Esophagus muscularis mucosa (tissue), 4 donors: ENCODE measurements around the gene NHP2. TPM values are rescaled to one million over a fixed set of nuclear protein-coding genes. Genes with fewer than 3 reads are reported as not detected.

Source experiments
- DNase-seq: peaks from one replicate; pipeline ENCODE4 v3.0.0-alpha.2; 2017; ENCODE audit errors: extremely low spot score
- H3K27ac ChIP-seq, 4 donors: fragments of 200-600 bp; sonication (generic); replicated peaks in 1 of 4; 1 replicate in 3 of 4; 2 replicates in 1 of 4; pipeline ENCODE4 v1.5.1; 2016 to 2019; ENCODE audit warnings: mild to moderate bottlenecking in 1 of 4
- H3K27me3 ChIP-seq, 4 donors: fragments of 200-600 bp; sonication (generic); one replicate each; pipeline versions ENCODE4 v1.5.1 to v1.6.0; 2016 to 2019
- H3K36me3 ChIP-seq, 4 donors: fragments of 200-600 bp; sonication (generic); one replicate each; pipeline ENCODE4 v1.5.1; 2016 to 2019
- H3K4me1 ChIP-seq, 4 donors: fragments of 200-600 bp; sonication (generic); one replicate each; pipeline ENCODE4 v1.5.1; 2016 to 2019
- H3K4me3 ChIP-seq, 4 donors: fragments of 200-600 bp; sonication (generic); 1 replicate in 2 of 4; 2 replicates in 2 of 4; pipeline ENCODE4 v1.5.1; 2016 to 2019; ENCODE audit warnings: mild to moderate bottlenecking in 4 of 4, moderate library complexity in 1 of 4
- H3K9me3 ChIP-seq, 4 donors: fragments of 200-600 bp; sonication (generic); 1 replicate in 3 of 4; 2 replicates in 1 of 4; pipeline ENCODE4 v1.5.1; 2016 to 2019
- EP300 ChIP-seq: sonication (generic); formaldehyde crosslinking; IDR thresholded peaks from one replicate; pipeline ENCODE4 v1.6.1; 2017; ENCODE audit warnings: antibody characterized with exemption
- POLR2A ChIP-seq: fragments of 450-650 bp; IDR thresholded peaks from one replicate; pipeline ENCODE4 v1.6.1; 2017; ENCODE audit warnings: antibody characterized with exemption, moderate library complexity, mild to moderate bottlenecking, low read depth
- POLR2AphosphoS5 ChIP-seq, 2 donors: sonication (generic); formaldehyde crosslinking; IDR thresholded peaks; one replicate each; pipeline ENCODE4 v1.6.1; 2017; ENCODE audit warnings: antibody characterized with exemption in 2 of 2
- WGBS: methylation state at CpG from one replicate; pipeline ENCODE4 v1.1.5; 2018; 5-methylcytosine and 5-hydroxymethylcytosine counted together
- intact Hi-C: fragments of 100-400 bp; cut with DNase I; formaldehyde crosslinking; loops from one replicate; pipeline ENCODE4 v1.15.1; 2023
- total RNA-seq, 4 donors: library from RNA; depleted of rRNA; stranded (reverse); fragments of >200 nt; gene quantifications; one replicate each; pipeline versions ENCODE4 v1.1.0 to v1.2.1, GENCODE V29; 2016
- TF ChIP-seq, protein P1 (sequence below), 3 experiments: fragments of 200-600 bp in 2 of 3; fragments of 450-650 bp in 1 of 3; sonication (generic) in 2 of 3; IDR thresholded peaks; one replicate each; pipeline ENCODE4 v1.5.1; 2017 to 2019; ENCODE audit warnings: antibody characterized with exemption in 3 of 3, mild to moderate bottlenecking in 2 of 3, moderate library complexity in 1 of 3

The NHP2 gene
- total RNA-seq, 4 donors from 2014 or later, result 109 to 215 (median 162) TPM

DNA sequence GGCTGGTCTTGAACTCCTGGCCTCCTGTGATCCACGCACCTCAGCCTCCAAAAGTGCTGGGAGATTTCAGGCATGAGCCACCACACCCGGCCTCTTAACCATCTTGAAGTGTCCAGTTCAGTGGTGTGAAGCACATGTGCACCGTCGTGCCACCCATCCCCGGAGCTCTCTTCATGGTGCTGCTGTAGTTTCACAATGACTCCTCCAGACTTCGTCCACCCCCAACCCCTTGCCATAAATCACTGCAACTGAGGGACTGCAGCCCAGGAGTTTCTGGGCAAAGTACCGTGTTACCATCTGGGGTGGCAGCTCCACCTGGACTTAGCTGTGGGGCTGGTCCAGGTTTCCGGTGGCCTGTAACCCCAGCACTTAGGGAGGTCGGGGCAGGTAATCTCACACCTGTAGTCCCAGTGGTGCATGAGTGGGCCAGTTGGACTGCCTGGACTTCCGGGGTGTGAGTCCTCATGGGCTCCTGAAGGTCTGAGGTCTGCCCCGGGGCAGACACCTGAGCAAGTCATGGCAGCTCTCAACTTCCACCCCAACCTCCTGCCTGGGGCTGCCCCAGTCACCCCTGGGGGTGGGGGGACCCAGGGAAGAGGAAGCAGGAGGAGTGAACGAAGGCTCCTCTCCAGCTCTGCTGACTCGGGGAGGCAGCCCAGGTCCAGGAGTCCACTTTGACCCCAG is 47.0 kb downstream of the NHP2 start:
- H3K27me3 ChIP-seq, result peaks cover 0 to 25% (median 0%) of the 10 kb centered on the region in 4 donors
- intact Hi-C loops, result no loop called here
- no peak for DNase-seq
- no peaks in the 10 kb centered on the region for H3K9me3 ChIP-seq
- no peak overlapping the region for H3K27ac ChIP-seq
- TF ChIP-seq, protein P1, sequence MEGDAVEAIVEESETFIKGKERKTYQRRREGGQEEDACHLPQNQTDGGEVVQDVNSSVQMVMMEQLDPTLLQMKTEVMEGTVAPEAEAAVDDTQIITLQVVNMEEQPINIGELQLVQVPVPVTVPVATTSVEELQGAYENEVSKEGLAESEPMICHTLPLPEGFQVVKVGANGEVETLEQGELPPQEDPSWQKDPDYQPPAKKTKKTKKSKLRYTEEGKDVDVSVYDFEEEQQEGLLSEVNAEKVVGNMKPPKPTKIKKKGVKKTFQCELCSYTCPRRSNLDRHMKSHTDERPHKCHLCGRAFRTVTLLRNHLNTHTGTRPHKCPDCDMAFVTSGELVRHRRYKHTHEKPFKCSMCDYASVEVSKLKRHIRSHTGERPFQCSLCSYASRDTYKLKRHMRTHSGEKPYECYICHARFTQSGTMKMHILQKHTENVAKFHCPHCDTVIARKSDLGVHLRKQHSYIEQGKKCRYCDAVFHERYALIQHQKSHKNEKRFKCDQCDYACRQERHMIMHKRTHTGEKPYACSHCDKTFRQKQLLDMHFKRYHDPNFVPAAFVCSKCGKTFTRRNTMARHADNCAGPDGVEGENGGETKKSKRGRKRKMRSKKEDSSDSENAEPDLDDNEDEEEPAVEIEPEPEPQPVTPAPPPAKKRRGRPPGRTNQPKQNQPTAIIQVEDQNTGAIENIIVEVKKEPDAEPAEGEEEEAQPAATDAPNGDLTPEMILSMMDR (IDR thresholded peaks at IDR 0.05), result no peak
- TF ChIP-seq POLR2AphosphoS5 (IDR thresholded peaks at IDR 0.05) (no peak), POLR2A (no peak), EP300 (no peak)
- H3K4me3 ChIP-seq, result no peak overlapping the region
- no peaks in the 10 kb centered on the region for H3K36me3 ChIP-seq
- 76% methylated on average over 8 of the region's 13 CpGs for WGBS
- H3K4me1 ChIP-seq, result peaks cover 0 to 3% (median 0%) of the 10 kb centered on the region in 4 donors

DNA sequence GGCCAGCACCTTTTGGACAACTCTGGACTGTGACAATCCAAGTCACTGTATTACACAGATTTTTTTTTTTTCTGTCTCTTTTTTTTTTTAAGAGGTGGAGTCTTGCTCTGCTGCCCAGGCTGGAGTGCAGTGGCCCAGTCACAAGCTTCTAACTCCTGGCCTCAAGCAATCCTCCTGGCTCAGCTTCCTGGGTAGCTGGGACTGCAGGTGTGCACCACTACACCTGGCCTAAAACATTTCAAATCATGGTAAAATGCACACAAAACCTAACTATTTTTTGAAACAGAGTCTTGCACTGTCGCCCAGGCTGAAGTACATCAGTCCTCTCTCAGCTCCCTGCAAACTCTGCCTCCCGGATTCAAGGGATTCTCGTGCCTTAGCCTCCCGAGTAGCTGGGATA is 47.6 kb downstream of the NHP2 start:
- WGBS, result 64% methylated on average over 4 of the region's 4 CpGs
- TF ChIP-seq POLR2A (no peak), POLR2AphosphoS5 (IDR thresholded peaks at IDR 0.05) (no peak), EP300 (no peak)
- TF ChIP-seq, protein P1 (IDR thresholded peaks at IDR 0.05), result no peak
- peaks cover 0 to 3% (median 0%) of the 10 kb centered on the region in 4 donors for H3K4me1 ChIP-seq
- no peak overlapping the region for H3K4me3 ChIP-seq
- H3K27ac ChIP-seq, result no peak overlapping the region
- no peak for DNase-seq
- H3K27me3 ChIP-seq, result peaks cover 0 to 19% (median 0%) of the 10 kb centered on the region in 4 donors
- H3K36me3 ChIP-seq, result no peaks in the 10 kb centered on the region
- H3K9me3 ChIP-seq, result no peaks in the 10 kb centered on the region
- intact Hi-C loops, result no loop called here

DNA sequence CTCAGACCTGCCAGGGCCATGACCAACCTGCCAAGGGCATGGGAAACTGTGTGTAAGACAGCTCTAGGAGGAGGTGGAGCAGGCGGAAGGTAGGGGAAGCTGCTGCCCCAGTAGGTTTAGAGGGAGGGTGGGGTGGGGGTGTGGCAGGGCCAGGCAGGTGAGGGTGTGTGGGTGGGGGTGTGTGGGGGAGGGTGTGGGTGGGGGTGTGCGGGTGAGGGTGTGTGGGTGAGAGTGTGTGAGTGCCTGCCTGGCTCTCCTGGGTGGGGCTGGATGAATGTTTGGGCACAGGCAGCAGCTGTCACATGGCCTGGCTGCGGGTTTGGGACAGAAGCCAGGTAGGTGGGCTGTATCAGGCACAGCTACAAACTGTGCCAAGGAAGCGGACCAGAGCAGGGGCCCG is 49.2 kb downstream of the NHP2 start:
- Histone ChIP-seq H3K27me3 (peaks cover 0 to 15% (median 0%) of the 10 kb centered on the region in 4 donors), H3K36me3 (no peaks in the 10 kb centered on the region), H3K27ac (no peak overlapping the region), H3K4me1 (peaks cover 0 to 3% (median 0%) of the 10 kb centered on the region in 4 donors), H3K9me3 (no peaks in the 10 kb centered on the region), H3K4me3 (no peak overlapping the region)
- WGBS, result 46% methylated on average over 5 of the region's 5 CpGs
- no peak for DNase-seq
- no peak for TF ChIP-seq POLR2AphosphoS5 (IDR thresholded peaks at IDR 0.05)
- no peak for TF ChIP-seq EP300
- no peak for TF ChIP-seq POLR2A
- TF ChIP-seq, protein P1 (IDR thresholded peaks at IDR 0.05), result no peak
- intact Hi-C loops, result no loop called here

DNA sequence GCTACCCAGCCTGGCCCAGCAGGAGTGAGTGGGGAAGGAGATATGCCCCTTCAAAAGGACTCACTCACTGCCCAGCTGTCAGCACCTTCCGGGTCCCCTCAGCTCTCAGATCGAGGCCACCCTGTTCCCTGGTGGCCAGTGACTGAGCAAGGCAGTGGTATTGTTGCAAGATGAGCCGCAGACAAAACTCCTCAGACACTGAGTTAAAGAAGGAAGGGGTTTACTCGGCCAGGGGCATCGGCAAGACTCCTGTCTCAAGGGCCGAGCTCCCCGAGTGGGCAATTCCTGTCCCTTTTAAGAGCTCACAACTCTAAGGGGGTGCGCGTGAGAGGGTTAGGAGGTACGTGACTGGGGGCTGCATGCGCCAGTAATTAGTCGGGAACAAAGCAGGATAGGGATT is 50.1 kb downstream of the NHP2 start:
- intact Hi-C loops, result no loop called here
- Histone ChIP-seq H3K4me3 (no peak overlapping the region), H3K9me3 (no peaks in the 10 kb centered on the region), H3K27ac (no peak overlapping the region), H3K27me3 (peaks cover 0 to 19% (median 0%) of the 10 kb centered on the region in 4 donors), H3K4me1 (no peaks in the 10 kb centered on the region), H3K36me3 (no peaks in the 10 kb centered on the region)
- TF ChIP-seq POLR2AphosphoS5 (IDR thresholded peaks at IDR 0.05) (no peak), EP300 (no peak), POLR2A (no peak)
- TF ChIP-seq, protein P1 (IDR thresholded peaks at IDR 0.05), result no peak
- no peak for DNase-seq
- 88% methylated on average over 11 of the region's 12 CpGs for WGBS

Other genes starting within 250 kb of the NHP2 start
- gene PROP1, start 157.6 kb downstream of the NHP2 start, total RNA-seq, result not detected
- gene N4BP3, start 40.4 kb downstream of the NHP2 start, total RNA-seq, result 1 to 10 TPM; 1.7 to 4.3 (median 2.2) TPM
- gene RMND5B, start 22.9 kb downstream of the NHP2 start, total RNA-seq, result 10 to 100 TPM; 43.2 to 53.9 (median 45.4) TPM
- not detected for gene GMCL2, start 33.5 kb upstream of the NHP2 start, total RNA-seq
- 100 to 1,000 TPM in 3 of 4 donors, 10 to 100 TPM in 1; 98.4 to 135 (median 104) TPM for gene HNRNPAB, start 50.6 kb upstream of the NHP2 start, total RNA-seq
- gene PHYKPL, start 78.9 kb upstream of the NHP2 start, total RNA-seq, result 10 to 100 TPM; 27.4 to 45.1 (median 37.5) TPM